Left ventricle myocardium superior (tissue), 1 donor: ENCODE data around the gene PTPN20. TPM values are rescaled to one million over a fixed set of nuclear protein-coding genes. Genes with fewer than 3 reads are reported as not detected.
A peak's percentile ranks its signal among the peaks of the same experiment; 100 is the strongest.

Experiments
- ATAC-seq: fragments of 200-7000 bp; cut with Tn5 transposase; one replicate; pipeline ENCODE4 v1.9.1; 2020; ENCODE audit warnings: mild to moderate bottlenecking, moderate library complexity
- DNase-seq: peaks from one replicate; pipeline ENCODE4 v3.0.0-alpha.2; 2020
- intact Hi-C: fragments of 100-400 bp; cut with micrococcal nuclease; formaldehyde crosslinking; loops from one replicate; pipeline ENCODE4 v1.11.0; 2022
- total RNA-seq: library from RNA; stranded (reverse); fragmentation: NEBNext Ultra II Directional; extraction: Animal tissue kit (Norgen Biotek cat#: 25700); gene quantifications from one replicate; pipeline ENCODE4 v1.2.1, GENCODE V29; 2021
- donor health status: DM: no; HTN: yes; CAD: no; lungs with severe emphysema.

PTPN20 gene
- total RNA-seq, 1 donor from 2014 or later: 15.7 TPM

GRCh38 chr10:47016564-47016963, 105.3 kb downstream of the PTPN20 start:
- intact Hi-C loops: no loop called here
- DNase-seq: no peak
- no peak for ATAC-seq

- DNase-seq (no peak), ATAC-seq (no peak)
- intact Hi-C loops: no loop called here
These were observed 107.0 kb downstream of the PTPN20 start for GRCh38 chr10:47018026-47018735.

GRCh38 chr10:47019155-47020145, 108.2 kb downstream of the PTPN20 start:
- no peak for ATAC-seq
- intact Hi-C loops: loop anchor here (10.0 kb wide), 1 partner anchor 295 kb away; no protein-coding TSS in a partner anchor
- no peak for DNase-seq

GRCh38 chr10:47020471-47020870, 109.2 kb downstream of the PTPN20 start:
- ATAC-seq: no peak
- intact Hi-C loops: loop anchor here (10.0 kb wide), 1 partner anchor 294 kb away; no protein-coding TSS in a partner anchor
- DNase-seq: no peak

GRCh38 chr10:47021850-47022249, 110.6 kb downstream of the PTPN20 start:
- ATAC-seq (no peak), DNase-seq (no peak)
- intact Hi-C loops: loop anchor here (10.0 kb wide), 1 partner anchor 293 kb away; no protein-coding TSS in a partner anchor

- ATAC-seq (peak; percentile 51), DNase-seq (peak; percentile 49)
- intact Hi-C loops: loop anchor here (10.0 kb wide), 1 partner anchor 292 kb away; no protein-coding TSS in a partner anchor
These were observed 111.3 kb downstream of the PTPN20 start for GRCh38 chr10:47022311-47023131.

GRCh38 chr10:47023237-47024045, 112.2 kb downstream of the PTPN20 start:
- intact Hi-C loops: loop anchor here (10.0 kb wide), 1 partner anchor 291 kb away; no protein-coding TSS in a partner anchor
- DNase-seq: no peak
- ATAC-seq: peak; percentile 21

GRCh38 chr10:47024046-47024322, 112.8 kb downstream of the PTPN20 start:
- ATAC-seq: no peak
- DNase-seq: no peak
- intact Hi-C loops: loop anchor here (10.0 kb wide), 1 partner anchor 291 kb away; no protein-coding TSS in a partner anchor

- intact Hi-C loops: loop anchor here (10.0 kb wide), 1 partner anchor 290 kb away; no protein-coding TSS in a partner anchor
- ATAC-seq: peak; percentile 80
- DNase-seq: peak; percentile 75
These were observed 113.4 kb downstream of the PTPN20 start for GRCh38 chr10:47024399-47025252.

- DNase-seq (no peak), ATAC-seq (no peak)
- intact Hi-C loops: loop anchor here (10.0 kb wide), 1 partner anchor 290 kb away; no protein-coding TSS in a partner anchor
These were observed 114.0 kb downstream of the PTPN20 start for GRCh38 chr10:47025253-47025539.

GRCh38 chr10:47025540-47026300, 114.5 kb downstream of the PTPN20 start:
- DNase-seq: no peak
- no peak for ATAC-seq
- intact Hi-C loops: loop anchor here (10.0 kb wide), 1 partner anchor 289 kb away; no protein-coding TSS in a partner anchor

- intact Hi-C loops: loop anchor here (10.0 kb wide), 1 partner anchor 288 kb away; no protein-coding TSS in a partner anchor
- ATAC-seq (no peak), DNase-seq (no peak)
These were observed 115.3 kb downstream of the PTPN20 start for GRCh38 chr10:47026301-47027107.

- intact Hi-C loops: loop anchor here (10.0 kb wide), 1 partner anchor 288 kb away; no protein-coding TSS in a partner anchor
- DNase-seq: no peak
These were observed 116.0 kb downstream of the PTPN20 start for GRCh38 chr10:47027108-47027783.

GRCh38 chr10:47027784-47028260, 116.6 kb downstream of the PTPN20 start:
- intact Hi-C loops: loop anchor here (10.0 kb wide), 1 partner anchor 287 kb away; no protein-coding TSS in a partner anchor
- ATAC-seq: no peak
- DNase-seq: no peak

More at GRCh38 chr10:47027108-47027783, 116.0 kb downstream of the PTPN20 start:
- ATAC-seq: no peak

- intact Hi-C loops: loop anchor here (10.0 kb wide), 1 partner anchor 286 kb away; no protein-coding TSS in a partner anchor
- ATAC-seq: no peak
- no peak for DNase-seq
These were observed 117.2 kb downstream of the PTPN20 start for GRCh38 chr10:47028466-47028865.
